ENCODE measurements around the gene TRERF1.

TRERF1 gene

DNA sequence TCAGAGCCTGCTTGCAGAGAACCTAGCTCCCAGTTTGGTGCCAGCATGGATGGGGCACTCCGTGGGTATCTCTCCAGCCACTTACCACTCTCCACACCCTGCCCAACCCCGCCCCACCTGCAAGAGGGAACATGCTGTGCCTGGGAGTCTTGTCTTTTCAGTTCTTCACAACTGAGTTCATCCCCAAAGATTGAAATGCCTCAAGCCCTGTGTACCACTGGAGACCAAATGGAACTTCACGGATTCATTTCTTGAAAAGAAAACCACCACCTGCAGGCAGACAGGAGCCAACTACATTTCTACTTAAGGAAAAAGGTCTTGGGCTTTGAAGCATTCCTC, 50.1 kb downstream of the TRERF1 start:
- no peak for TF ChIP-seq CTCF (IDR thresholded peaks at IDR 0.05; ENCODE audit: extremely low read depth, missing control alignments)
- DNase-seq (ENCODE audit: low spot score), result no peak

DNA sequence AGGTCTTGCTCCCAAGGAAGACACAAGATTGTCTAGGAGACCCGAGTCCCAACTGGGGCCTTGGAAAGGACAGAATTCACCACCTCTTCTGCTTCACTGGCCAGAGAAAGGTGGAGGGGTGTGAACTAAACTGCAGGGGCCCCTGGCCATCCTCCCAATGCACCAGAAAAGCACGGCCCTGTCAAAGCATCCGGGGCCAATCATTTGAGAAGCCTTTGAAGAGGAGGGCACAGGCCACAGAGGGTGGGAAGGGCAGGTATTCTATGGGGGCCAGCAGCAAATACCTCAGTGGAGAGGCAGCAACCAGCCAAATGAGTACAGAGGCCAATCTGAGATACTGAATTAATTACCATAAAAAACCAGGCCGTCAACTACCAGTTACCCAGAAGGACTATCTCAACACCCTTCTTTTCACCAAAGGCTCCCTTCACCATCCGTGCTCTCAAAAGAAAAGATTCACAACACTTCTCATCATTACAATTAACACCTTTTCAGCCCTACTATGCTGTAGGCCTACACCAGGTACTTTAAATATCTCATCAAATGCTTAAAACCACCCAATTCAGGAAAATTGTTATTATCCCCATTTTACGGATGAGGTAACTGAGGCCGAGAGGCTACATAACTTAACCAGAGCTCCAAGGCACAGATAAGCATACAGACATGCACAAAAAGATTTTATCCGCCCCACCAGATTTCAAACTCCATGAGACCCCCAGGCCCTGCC, 50.7 kb downstream of the TRERF1 start:
- no peak for DNase-seq (ENCODE audit: low spot score)
- TF ChIP-seq CTCF (IDR thresholded peaks at IDR 0.05; ENCODE audit: extremely low read depth, missing control alignments), result no peak

DNA sequence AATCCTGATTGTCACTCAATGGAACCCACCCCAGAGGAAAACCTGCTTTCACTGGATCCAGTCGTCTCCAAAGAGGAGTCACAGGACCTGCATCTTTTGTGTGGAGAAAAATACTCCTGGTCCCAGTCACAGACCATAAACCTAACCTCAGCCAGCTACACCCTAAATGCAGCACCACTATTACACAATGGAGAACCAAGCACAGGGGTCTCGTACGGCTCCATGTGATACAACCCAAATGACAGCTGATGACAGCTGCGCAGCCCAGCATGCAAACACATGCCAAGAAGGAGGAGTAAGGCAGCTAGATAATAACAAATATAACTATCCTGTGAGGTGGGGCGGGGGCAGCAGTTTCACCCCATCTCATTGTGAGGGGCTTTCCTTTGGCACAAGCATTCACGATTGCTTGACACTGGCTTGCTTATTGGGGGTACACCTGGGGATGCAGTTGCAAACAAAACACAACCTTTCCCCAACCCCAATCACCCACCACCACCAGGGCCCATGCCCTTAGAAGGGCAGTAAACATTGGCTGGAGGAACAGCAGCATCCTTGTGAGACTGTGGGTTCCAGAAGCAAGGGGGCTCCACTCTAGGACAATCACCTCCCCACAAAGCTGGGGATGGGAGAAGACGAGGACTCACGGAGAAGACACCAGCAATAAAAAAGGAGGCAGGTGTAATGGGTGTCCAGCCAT, 51.5 kb downstream of the TRERF1 start:
- DNase-seq (ENCODE audit: low spot score), result no peak
- TF ChIP-seq CTCF (IDR thresholded peaks at IDR 0.05; ENCODE audit: extremely low read depth, missing control alignments), result no peak

- no peak for DNase-seq (ENCODE audit: low spot score)
- TF ChIP-seq CTCF (IDR thresholded peaks at IDR 0.05; ENCODE audit: extremely low read depth, missing control alignments), result no peak
These were observed 55.0 kb downstream of the TRERF1 start for GRCh38 chr6:42396720-42397119.

DNA sequence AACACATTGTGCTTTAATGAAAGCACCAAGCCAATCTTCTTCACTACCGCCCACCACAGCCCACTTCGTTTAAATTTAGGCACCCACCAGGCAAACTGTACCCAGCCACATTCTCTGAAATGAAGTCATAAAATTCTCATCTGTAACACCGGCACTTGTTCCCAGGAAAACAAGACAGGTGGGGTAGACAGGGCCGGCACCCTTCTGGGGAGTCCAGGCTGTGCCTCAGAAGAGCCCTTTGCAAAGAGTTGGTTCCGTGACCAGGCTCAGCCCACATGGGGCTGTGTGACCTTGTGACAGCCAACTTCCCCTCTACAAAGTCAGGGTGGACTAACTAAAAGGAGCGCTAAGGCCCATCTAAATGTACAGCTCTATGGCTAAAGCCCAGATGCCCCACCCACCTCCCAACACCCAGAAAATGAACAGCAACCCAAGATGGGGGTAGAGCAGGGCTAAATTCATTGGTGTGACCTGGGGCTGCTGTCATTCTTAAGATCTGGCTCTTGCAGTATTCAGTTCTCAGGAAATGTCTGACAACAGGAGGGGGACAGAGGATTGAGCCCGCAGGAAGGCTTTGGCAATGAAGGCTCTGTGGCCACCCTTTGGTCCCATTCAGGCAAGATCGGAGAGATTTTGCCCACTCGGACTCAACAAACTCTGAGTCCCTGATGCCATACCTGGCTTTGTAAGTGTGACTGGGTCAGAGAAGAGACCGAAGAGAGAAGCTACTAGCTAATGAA, 56.7 kb downstream of the TRERF1 start:
- TF ChIP-seq CTCF (IDR thresholded peaks at IDR 0.05; ENCODE audit: extremely low read depth, missing control alignments), result no peak
- no peak for DNase-seq (ENCODE audit: low spot score)

- no peak for DNase-seq (ENCODE audit: low spot score)
- TF ChIP-seq CTCF (IDR thresholded peaks at IDR 0.05; ENCODE audit: extremely low read depth, missing control alignments), result no peak
These were observed 57.6 kb downstream of the TRERF1 start for GRCh38 chr6:42394151-42394550.

- DNase-seq (ENCODE audit: low spot score), result no peak
- no peak for TF ChIP-seq CTCF (IDR thresholded peaks at IDR 0.05; ENCODE audit: extremely low read depth, missing control alignments)
These were observed 58.4 kb downstream of the TRERF1 start for GRCh38 chr6:42393339-42393738.
